Raji (cell line): ENCODE measurements around the gene ALDH1L2.

ENCODE experiments used
- POLR2A ChIP-seq: IDR thresholded peaks from 2 replicates; pipeline ENCODE4 v1.6.1; 2011; ENCODE audit warnings: low read depth, low read length, control low read depth; ENCODE audit not compliant: insufficient read depth

The ALDH1L2 gene

DNA sequence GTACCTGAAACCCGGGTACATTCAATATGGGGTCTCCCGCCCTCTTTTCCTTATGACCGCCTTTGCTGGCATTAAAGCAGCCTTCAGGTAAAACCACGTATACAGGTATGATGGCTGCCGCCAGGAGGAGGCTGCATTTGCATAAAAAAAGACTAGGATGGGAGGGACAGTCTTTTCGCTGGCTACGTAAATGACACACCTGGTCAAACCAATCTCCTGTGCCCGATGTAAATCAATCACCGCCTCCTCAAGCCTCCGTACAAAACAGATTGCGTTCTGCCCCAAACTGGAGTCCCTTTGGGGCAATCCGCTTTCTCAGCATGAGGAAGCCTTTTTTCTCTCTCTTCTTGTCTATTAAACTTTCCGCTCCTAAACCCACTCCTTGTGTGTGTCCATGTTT, 8.1 kb upstream of the ALDH1L2 start:
- no peak for TF ChIP-seq POLR2A

DNA sequence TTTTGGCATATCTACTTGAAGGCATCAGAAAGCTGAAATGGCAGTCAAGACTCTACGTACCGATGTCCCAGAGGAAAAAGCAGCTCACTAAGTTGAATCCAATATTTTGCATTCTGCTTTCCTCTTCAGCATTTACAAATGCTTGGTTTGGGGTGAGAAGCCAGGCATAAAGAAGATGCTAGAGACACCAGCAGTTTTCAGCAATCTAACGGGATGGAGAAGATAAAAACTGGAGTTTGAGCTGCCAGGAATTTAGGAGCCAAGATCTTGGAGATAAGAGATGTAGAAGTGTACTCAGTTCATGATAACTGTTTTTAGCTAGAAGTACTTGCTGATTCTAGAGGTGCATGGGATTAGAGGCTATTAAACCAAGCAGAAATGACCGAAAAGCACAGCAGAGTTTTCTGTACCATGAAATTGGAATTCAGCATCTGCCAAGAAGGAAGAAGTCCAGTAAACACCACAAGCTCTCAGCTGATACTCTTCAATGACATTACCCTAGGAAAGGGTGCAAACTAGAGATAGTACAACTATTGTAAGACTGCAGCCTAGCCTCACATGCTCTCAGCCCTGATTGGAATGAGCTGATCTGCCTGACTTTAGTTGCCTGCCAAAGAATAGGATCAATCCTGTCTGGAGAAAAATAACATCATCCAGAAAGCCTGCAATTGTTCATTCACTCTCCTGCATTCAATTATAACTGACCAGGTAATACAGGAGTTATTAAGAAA, 7.4 kb upstream of the ALDH1L2 start:
- no peak for TF ChIP-seq POLR2A

DNA sequence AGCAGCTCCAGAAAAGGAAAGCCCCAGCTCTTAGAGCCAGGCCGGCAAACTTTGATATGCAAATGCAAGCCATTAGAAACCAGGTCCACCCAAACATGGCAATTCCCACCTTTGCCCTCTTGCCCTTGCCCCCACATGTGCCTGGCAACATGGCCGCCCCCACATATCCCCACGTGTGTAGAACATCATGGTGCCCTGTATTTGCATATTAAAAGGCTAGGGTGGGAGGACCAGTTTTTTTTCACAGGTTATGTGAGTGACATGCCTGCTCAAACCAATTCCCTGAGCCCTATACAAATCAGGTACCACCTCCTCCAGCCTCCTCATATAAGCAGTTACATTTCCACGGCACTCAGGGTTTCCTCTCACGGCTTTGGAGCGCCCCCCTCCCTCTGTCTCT, 6.1 kb upstream of the ALDH1L2 start:
- no peak for TF ChIP-seq POLR2A

DNA sequence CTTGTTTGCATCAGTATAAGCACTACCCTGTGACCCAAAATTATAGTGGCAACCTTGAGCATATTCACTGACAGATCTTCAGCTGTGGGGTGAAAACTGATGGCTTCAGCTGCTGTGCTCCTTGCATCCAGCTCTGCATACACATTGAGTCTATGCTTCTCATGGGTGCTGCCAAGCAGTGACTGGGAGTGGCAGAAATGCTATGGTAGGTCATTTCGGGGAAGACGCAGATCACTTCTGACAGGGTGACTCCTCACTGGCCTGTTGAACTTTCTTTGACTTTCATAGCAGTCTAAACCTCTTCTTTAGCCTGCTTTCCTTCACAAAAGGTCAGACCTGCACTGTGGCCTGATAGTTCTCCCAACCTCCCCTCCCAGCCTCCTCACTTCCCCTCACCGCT, 5.6 kb upstream of the ALDH1L2 start:
- TF ChIP-seq POLR2A, result no peak

DNA sequence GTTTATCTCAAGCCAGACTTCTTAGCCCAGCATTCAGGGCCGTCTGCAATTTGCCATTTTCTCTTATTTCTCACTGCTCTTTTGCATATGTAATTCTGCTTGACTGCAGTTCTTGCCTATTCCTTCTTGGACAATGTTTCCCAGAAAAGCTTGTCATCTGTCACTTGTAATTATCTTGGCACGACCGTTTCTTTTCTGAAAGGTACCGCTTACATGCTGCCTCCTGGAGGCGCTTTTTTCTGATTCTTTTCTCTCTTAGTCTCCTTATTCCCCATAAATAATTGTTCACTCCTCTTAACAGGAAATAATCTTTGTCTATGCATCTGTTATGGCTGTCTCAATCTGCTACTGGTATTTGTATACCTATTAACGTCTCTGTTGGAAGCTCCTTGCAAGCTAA, 1.2 kb upstream of the ALDH1L2 start:
- no peak for TF ChIP-seq POLR2A

DNA sequence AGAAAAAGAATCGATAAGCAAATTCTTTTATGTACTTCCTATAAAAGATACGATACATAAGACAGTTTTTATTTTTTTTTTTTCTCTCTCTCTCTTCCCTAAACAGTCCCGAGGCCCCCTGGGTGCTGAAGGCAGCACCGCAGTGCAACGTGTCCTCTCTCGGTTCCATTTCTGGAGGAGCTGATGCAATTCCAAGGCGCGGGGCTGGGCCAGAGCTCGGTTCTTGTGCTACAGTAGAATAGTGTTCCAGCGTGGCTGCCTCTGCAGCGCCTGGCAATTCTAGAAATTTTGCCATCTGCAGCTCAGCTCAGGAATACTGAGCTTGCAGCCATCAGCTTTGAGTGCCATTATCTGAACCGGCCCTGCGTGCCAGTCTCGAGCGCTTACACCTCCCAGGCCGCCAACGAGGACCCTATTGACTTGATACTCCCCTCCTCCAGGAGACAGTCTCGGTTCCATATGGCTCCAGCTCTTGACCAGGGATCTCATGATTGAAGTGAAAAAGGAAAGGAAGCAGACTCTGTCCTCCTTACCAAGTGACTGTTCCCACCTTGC, 630 bp downstream of the ALDH1L2 start:
- TF ChIP-seq POLR2A, result no peak

DNA sequence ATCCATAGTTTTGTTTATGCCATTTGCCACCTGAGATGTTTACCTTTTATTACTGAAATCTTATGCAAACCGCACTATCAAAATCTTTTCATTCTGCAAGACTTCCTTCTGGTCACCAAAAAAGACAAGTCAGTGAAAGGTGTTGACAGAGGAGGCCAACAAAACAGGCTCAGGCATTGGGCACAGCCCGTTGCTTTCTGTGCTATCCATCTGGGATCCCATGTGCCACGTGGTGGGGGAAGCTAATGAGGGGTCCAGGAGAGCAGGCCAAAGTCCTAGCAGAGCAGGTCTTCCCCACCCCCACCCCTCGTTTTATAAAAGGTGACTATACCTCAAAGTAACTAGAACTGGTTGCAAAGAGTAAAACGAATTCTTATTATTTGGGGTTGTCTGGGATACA, 1.2 kb downstream of the ALDH1L2 start:
- TF ChIP-seq POLR2A, result no peak

DNA sequence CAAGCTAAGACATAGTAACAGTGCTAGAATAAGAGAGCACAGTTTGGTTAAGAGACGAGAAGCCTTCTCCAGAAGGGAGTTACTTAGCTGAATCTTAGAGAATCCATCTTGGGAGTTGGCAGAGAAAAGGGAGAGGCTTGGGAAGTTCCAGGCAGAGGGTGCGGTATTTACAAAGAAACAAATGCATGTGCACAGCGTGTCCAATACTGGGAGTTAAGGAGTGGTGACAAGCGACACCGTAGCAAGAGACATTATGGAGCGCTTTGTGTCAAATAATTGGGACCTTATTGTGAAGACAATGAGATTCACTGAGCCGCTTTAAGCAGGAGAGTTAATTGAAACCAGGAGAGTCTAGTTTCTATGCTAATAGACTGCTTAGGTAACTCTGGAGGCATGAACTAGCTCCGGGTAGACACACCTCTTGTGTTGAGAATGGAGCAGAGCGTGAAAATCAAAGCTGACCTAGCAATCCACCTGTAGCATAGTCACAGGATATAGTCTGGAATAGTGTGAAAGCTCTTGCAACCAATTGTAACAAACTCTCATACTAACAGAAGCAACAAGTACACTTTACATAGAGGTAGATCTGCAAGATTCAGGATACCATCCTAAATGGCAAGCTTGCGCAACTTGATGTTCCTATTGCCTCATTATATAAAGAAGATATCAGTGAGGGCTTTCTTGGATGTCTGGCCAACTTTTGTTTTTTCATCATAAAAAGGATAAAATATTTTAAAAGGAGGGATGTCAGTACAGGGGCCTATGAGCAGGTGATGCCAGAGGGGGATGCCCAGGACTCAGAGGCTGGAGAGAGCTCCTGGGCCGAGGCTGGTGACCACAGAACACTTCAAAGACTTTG, 5.3 kb downstream of the ALDH1L2 start:
- no peak for TF ChIP-seq POLR2A

DNA sequence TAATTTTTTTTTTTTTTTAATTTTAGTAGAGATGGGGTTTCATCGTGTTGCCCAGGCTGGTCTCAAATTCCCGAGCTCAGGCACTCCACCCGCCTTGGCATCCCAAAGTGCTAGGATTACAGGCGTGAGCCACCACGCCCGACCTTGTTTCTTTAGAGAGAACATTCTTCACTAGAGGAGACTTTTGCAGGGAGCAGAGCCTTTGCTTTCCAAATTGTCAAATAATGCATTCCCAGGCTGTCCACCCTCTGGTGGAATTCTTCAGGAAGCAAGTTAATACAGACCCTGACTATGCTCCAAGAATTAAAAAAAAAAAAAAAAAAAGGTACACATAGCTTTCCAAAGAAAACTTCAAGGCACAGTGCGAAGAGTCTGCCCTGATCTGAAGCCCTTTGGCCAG, 6.8 kb downstream of the ALDH1L2 start:
- TF ChIP-seq POLR2A, result no peak

DNA sequence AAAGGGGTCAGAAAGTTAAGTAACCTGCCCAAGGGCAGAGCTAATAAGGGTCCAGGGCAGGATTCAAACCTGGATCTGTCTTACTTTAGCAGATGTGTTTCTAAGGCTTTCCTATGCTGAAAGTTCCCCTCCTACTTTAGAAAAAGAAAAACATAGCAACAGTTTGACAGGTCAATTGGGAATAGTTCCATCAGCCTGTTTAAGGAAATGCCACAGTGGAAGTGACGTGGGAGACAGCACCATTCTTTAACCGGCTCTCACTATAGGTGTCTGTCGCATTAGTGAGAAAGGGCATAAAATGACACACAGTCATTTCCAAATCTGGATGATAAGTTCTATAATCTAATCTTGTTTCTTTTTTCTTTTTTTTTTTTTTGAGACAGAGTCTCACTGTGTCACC, 7.3 kb downstream of the ALDH1L2 start:
- no peak for TF ChIP-seq POLR2A

DNA sequence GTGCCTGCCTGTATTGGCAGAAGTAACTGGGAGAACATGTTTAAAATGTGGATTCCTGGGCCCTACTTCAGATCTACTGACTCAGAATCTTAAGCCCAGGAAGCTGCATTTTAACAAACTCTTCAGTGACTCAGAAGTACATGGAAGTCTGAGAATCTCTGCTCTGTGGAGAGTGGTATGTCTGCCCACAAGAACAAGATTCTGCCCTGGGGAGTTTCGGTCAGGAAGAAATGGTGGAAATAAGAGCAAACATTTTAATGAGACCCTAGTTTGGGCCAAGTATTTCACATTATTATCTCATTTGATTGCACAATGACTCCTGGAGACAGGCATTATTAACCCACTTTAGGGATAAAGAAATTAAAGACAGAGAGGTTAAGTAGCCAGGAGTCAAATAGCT, 8.2 kb downstream of the ALDH1L2 start:
- no peak for TF ChIP-seq POLR2A

DNA sequence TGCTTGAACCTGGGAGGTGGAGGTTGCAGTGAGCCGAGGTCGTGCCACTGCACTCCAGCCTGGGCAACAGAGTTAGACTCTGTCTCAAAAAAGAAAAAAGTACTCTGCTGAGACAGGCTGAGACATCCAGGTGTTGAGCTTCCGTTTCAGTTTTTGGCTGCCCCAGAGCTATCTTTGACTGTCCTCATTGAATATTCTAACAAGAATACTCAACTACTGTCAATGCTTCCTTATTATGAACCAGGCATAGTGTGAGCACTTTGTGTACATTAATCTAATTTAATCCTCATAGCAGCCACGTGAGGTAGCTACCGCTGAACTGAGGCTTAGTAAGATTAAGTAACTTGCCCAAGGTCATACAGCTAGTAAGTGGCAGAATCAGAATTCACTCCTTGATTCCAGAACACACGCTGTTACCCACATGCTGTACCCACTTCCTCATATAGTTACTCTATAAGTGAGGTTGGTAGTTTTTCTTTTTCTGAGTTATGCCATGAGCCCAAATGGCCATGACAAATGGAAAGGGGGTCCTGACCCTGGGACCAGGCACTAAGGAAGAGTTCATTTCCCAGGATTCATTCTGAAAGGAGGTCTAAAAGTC, 11.3 kb downstream of the ALDH1L2 start:
- no peak for TF ChIP-seq POLR2A

DNA sequence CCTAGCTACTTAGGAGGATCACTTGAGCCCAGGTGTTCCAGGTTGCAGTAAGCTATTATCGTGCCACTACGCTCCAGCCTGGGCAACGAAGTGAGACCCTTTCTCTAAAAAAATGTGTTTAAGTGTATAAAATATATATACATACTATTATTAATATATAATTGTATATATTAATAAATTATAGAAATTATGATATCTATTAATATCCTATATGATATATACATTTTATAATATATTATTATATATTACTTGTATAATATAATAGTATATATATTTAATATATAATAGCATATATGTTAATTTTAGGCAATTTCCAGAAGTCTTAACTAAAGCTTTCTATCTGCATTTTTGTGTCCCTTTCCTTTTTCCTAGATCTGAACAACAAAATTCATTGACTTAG, 12.3 kb downstream of the ALDH1L2 start:
- no peak for TF ChIP-seq POLR2A

DNA sequence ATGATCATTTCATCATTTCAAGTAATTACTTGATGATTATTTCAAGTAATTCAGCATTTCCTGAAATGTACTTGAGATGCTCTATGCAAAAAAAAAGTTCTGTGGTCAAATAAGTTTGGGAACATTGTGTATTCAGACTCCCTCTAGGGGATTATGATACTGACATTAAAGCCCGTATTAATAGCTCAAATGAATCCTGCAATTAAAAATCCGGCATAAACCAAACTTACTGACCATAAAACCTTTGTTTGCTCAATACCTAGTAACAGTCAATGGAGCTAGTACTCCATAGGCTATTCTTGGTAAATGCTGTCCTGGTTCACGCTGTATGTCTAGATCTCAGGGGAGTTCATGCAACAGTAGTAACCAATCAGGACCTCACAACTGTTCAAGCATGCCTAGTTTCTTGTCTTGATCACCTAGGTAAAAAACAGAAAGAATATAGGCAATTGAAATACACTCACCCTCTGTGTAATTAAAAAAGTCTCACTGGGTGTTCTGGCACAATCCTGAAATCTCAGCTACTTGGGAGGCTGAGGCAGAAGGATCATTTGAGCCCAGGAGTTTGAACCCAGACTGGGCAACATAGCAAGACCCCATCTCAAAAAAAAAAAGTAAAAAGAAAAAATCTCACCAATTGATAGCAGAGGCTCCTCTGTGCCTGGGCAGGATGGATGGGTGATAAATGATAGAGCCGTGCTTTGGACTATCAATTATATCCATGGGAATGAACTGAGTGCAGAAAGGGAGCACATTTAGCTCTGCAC, 14.1 kb downstream of the ALDH1L2 start:
- TF ChIP-seq POLR2A, result no peak

DNA sequence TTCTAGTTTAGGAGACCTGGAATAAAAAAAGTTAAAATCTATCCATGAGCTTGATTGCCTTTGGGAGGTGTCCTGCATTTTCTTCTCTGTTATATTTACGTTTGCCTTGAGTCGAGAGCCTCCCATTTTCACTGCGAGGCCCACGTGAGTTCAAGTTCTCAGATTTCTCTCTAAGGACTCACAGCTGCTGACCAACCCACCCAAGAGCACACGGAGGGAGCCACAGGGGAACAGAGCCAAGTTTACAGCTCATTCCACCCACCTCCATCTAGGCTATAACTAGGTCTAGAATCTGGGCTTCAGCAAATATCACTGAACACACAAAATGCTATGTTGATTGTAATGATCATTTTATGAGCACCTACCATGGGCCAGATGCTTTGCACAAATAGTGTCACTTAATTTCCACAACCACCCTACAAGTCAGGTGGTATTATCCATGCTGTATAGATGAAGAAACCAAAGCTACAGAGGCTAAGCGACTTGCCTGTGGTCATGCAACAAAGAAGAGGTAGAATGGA, 16.7 kb downstream of the ALDH1L2 start:
- no peak for TF ChIP-seq POLR2A
